BJ (cell line): ENCODE results near the gene MASP2. TPM values are rescaled to one million over a fixed set of nuclear protein-coding genes. Genes with fewer than 3 reads are reported as not detected.
"Not testable (repeated sequence)": the region's sequence is repeated elsewhere in the genome, so short reads cannot be mapped to it uniquely, and the experiment has no call there.

ENCODE experiments used
- CTCF ChIA-PET: fragments of 350-600 bp; formaldehyde crosslinking; extraction: SDS; loops from one replicate; lab custom pipeline; 2021; ENCODE audit warnings: antibody characterized with exemption, inconsistent platforms; lab: Yijun Ruan, JAX
- POLR2A ChIA-PET: fragments of 300-600 bp; sonication (Branson Sonifier 250); formaldehyde crosslinking; extraction: SDS; loops from one replicate; lab custom pipeline; 2021; ENCODE audit warnings: antibody characterized with exemption; lab: Charles Lee
- DNase-seq: peaks from one replicate; pipeline ENCODE4 v3.0.0-alpha.2; 2011; ENCODE audit warnings: low read depth
- H3K27me3 ChIP-seq: 2 replicates; pipeline ENCODE4 v1.6.0; 2011; ENCODE audit warnings: low read length; ENCODE audit not compliant: control insufficient read depth, insufficient read depth
- H3K36me3 ChIP-seq: 2 replicates; pipeline ENCODE4 v1.5.1; 2011; ENCODE audit warnings: low read length; ENCODE audit not compliant: control insufficient read depth, insufficient read depth
- H3K4me3 ChIP-seq: 2 replicates; pipeline ENCODE4 v1.5.1; 2011; ENCODE audit warnings: low read depth, mild to moderate bottlenecking, control low read depth, low read length
- CTCF ChIP-seq: IDR thresholded peaks from 2 replicates; pipeline ENCODE4 v1.5.1; 2011; ENCODE audit warnings: low read depth, mild to moderate bottlenecking, control low read depth, inconsistent platforms, low read length, moderate library complexity; ENCODE audit not compliant: insufficient read depth
- polyA plus RNA-seq: library from polyadenylated mRNA; depleted of rRNA; stranded (reverse); fragments of >200 nt; gene quantifications from 2 replicates; pipeline ENCODE4 v1.2.3, GENCODE V29; 2011

MASP2 gene
- polyA plus RNA-seq, 1 experiment = not detected

GRCh38 chr1:11042065-11042464 lies 5.0 kb downstream of the MASP2 start:
- no peak for TF ChIP-seq CTCF
- no peaks in the 10 kb centered on the region for H3K36me3 ChIP-seq
- no peak for DNase-seq
- H3K27me3 ChIP-seq = peaks cover 4% of the 10 kb centered on the region; the same call in 1 of the 2 replicates
- ChIA-PET CTCF (interaction anchor here (0.6 to 0.8 kb wide), 3 partner anchors 49 to 600 kb away, joined by 3 to 4 read pairs (median 3); no protein-coding TSS in a partner anchor), POLR2A (no interaction called here)
- H3K4me3 ChIP-seq = no peak overlapping the region

GRCh38 chr1:11041048-11041447 lies 6.0 kb downstream of the MASP2 start:
- H3K36me3 ChIP-seq = no peaks in the 10 kb centered on the region
- POLR2A ChIA-PET = no interaction called here
- CTCF ChIA-PET = no interaction called here
- H3K4me3 ChIP-seq = no peak overlapping the region
- H3K27me3 ChIP-seq = peaks cover 4% of the 10 kb centered on the region; the same call in 1 of the 2 replicates
- no peak for TF ChIP-seq CTCF
- DNase-seq = no peak

- H3K4me3 ChIP-seq, H3K36me3 ChIP-seq, POLR2A ChIA-PET, DNase-seq, H3K27me3 ChIP-seq: not testable (repeated sequence)
- CTCF ChIA-PET = interaction anchor here (0.8 kb wide), 1 partner anchor 605 kb away, joined by 3 read pairs; no protein-coding TSS in a partner anchor
Observed at GRCh38 chr1:11040105-11040429, 7.0 kb downstream of the MASP2 start.

- CTCF ChIA-PET = interaction anchor here (0.8 to 5.2 kb wide), 6 partner anchors 22 to 680 kb away, joined by 3 to 192 read pairs (median 16); partner anchors contain the start of gene SRM
- POLR2A ChIA-PET = no interaction called here
- no peak for DNase-seq
Observed at GRCh38 chr1:11039351-11040104, 7.5 kb downstream of the MASP2 start.

GRCh38 chr1:11037740-11038182 lies 9.3 kb downstream of the MASP2 start:
- H3K36me3 ChIP-seq = no peaks in the 10 kb centered on the region
- no peak overlapping the region for H3K4me3 ChIP-seq
- peak; percentile 96 for TF ChIP-seq CTCF
- CTCF ChIA-PET = interaction anchor here (0.6 to 5.2 kb wide), 57 partner anchors 9 to 1148 kb away, joined by 3 to 192 read pairs (median 5); partner anchors contain the start of genes AGTRAP, EXOSC10, FBXO2 and FBXO6
- POLR2A ChIA-PET = no interaction called here
- DNase-seq = peak; percentile 26
- H3K27me3 ChIP-seq = peaks cover 4% of the 10 kb centered on the region

More at GRCh38 chr1:11039351-11040104, 7.5 kb downstream of the MASP2 start:
- Histone ChIP-seq H3K36me3 (no peaks in the 10 kb centered on the region), H3K4me3 (no peak overlapping the region), H3K27me3 (peaks cover 4% of the 10 kb centered on the region)
- no peak for TF ChIP-seq CTCF

GRCh38 chr1:11037019-11037739 lies 9.9 kb downstream of the MASP2 start:
- H3K36me3 ChIP-seq, H3K4me3 ChIP-seq, H3K27me3 ChIP-seq, DNase-seq, POLR2A ChIA-PET: not testable (repeated sequence)
- CTCF ChIA-PET = interaction anchor here (0.6 to 5.2 kb wide), 54 partner anchors 9 to 1148 kb away, joined by 3 to 192 read pairs (median 5); partner anchors contain the start of genes AGTRAP, EXOSC10, FBXO2 and FBXO6
